Activated CD8-positive, alpha-beta memory T cell treated with anti-CD3 and anti-CD28 coated beads, Interleukin-2, amount 10 ng/mL, durations not matched to agents 7 days and 5 days (primary cell): ENCODE measurements around the gene FAM193A. TPM values are rescaled to one million over a fixed set of nuclear protein-coding genes. Genes with fewer than 3 reads are reported as not detected.

Experiments
- ATAC-seq: fragments of 150-1000 bp; cut with Tn5 transposase; one replicate; pipeline ENCODE4 v1.10.0; 2021; ENCODE audit warnings: moderate library complexity
- CTCF ChIA-PET: fragments of 350-600 bp; sonication (Branson Sonifier 250); formaldehyde crosslinking; loops from one replicate; lab custom pipeline; 2021; ENCODE audit warnings: antibody characterized with exemption; lab: Charles Lee
- DNase-seq: peaks from one replicate; pipeline ENCODE4 v3.0.0-alpha.2; 2020
- H3K27ac Mint-ChIP-seq: one replicate; pipeline ENCODE4 v1.8.0; 2021; ENCODE audit warnings: mild to moderate bottlenecking, mixed read lengths
- H3K27me3 Mint-ChIP-seq: one replicate; pipeline ENCODE4 v1.8.0; 2021; ENCODE audit warnings: mixed read lengths
- H3K36me3 Mint-ChIP-seq: one replicate; pipeline ENCODE4 v1.8.0; 2021; ENCODE audit warnings: mild to moderate bottlenecking, mixed read lengths
- H3K4me1 Mint-ChIP-seq: one replicate; pipeline ENCODE4 v1.8.0; 2021; ENCODE audit warnings: mixed read lengths
- H3K4me3 Mint-ChIP-seq: one replicate; pipeline ENCODE4 v1.8.0; 2021; ENCODE audit warnings: mild to moderate bottlenecking, moderate library complexity, mixed read lengths
- H3K9me3 Mint-ChIP-seq: one replicate; pipeline ENCODE4 v1.8.0; 2022; ENCODE audit warnings: low read depth, mixed read lengths
- total RNA-seq, 2 experiments: library from RNA; stranded (reverse); gene quantifications; one replicate each; pipeline ENCODE4 v1.2.3, GENCODE V29; 2021

FAM193A gene
- total RNA-seq, 2 experiments from 2014 or later: 30.0 to 37.9 TPM

DNA sequence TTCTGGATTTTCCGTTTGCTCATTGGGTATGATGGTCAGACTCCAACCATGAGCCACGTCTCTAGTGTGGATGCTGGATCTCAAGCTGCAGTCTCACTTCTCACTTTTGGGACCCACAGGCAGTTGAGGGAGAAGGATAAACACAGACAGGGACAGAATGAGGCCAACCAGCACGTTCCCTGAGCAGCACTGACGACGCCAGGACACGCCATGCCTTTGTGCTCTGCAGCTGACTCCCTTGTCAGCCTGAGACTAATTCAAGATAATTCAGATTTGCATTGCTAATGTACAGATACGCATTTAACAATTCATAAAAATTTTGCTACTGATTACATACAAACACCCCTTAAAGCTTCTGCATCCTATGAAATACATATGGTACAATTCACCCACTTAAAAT lies 106.5 kb downstream of the FAM193A start:
- H3K9me3 Mint-ChIP-seq: no peaks in the 10 kb centered on the region
- no peak overlapping the region for H3K4me3 Mint-ChIP-seq
- H3K27me3 Mint-ChIP-seq: no peaks in the 10 kb centered on the region
- CTCF ChIA-PET: no interaction called here
- no peaks in the 10 kb centered on the region for H3K4me1 Mint-ChIP-seq
- no peak overlapping the region for H3K27ac Mint-ChIP-seq
- DNase-seq: no peak
- H3K36me3 Mint-ChIP-seq: peaks cover 30% of the 10 kb centered on the region
- ATAC-seq: no peak

DNA sequence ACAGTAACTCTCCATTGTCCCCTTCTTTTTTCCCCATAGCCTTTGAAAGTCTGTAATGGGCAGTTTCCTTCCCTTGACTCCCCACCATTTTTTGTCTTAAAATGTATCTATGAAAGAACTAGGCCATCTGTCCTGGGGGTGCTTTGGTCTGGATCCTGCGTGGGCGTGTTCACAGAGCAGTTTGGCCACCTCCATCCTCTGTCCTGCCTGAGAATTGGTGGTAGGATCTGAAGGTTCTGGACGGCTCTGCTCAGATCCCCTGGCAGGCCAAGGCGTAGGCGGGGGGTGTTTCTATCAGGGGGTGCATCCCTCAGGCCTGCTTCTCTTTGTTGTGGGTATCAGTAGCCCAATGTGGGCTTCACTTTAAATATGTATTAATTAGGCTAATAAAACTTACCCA lies 107.1 kb downstream of the FAM193A start:
- H3K4me3 Mint-ChIP-seq: no peak overlapping the region
- peaks cover 36% of the 10 kb centered on the region for H3K36me3 Mint-ChIP-seq
- H3K27me3 Mint-ChIP-seq: no peaks in the 10 kb centered on the region
- ATAC-seq (no peak), DNase-seq (no peak)
- CTCF ChIA-PET: no interaction called here
- no peaks in the 10 kb centered on the region for H3K4me1 Mint-ChIP-seq
- no peaks in the 10 kb centered on the region for H3K9me3 Mint-ChIP-seq
- H3K27ac Mint-ChIP-seq: no peak overlapping the region

DNA sequence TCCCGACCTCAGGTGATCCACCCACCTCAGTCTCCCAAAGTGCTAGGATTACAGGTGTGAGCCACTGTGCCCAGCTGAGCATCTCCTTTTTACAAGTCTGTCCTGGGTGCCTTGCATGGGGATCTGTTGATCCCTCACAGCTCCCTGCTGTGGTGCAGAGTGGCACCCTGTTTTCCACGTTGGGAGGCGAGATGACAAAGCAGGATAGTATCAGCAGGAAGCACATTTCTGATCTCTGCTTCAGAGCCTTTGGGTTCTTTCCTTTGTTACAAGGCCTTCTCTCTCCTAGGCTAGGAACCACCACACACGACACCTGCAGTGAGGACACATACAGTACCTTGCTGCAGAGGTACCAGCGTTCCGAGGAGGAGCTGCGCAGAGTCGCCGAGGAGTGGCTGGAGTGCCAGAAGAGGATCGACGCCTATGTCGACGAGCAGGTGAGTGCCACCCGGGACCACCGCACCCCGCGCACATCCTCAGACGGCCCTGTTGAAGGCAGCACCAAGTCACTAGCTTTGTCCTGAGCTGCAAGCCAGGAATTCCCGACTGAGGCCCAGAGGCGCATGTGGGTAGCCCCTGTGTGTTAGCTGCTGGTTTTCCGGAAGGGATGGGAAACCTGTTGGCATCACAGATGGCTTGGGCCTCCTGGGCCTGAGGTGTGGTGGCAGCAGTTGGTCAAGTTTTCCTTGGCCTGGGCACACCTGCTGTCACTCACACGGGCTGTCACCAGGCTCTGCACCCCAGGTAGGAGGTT lies 110.1 kb downstream of the FAM193A start:
- no peak for ATAC-seq
- Mint-ChIP-seq H3K27ac (no peak overlapping the region), H3K27me3 (no peaks in the 10 kb centered on the region), H3K4me3 (no peak overlapping the region), H3K4me1 (peaks cover 4% of the 10 kb centered on the region), H3K9me3 (no peaks in the 10 kb centered on the region), H3K36me3 (peaks cover 42% of the 10 kb centered on the region)
- DNase-seq: no peak
- CTCF ChIA-PET: interaction anchor here (0.6 kb wide), 1 partner anchor 45 kb away, joined by 4 read pairs; no protein-coding TSS in a partner anchor

DNA sequence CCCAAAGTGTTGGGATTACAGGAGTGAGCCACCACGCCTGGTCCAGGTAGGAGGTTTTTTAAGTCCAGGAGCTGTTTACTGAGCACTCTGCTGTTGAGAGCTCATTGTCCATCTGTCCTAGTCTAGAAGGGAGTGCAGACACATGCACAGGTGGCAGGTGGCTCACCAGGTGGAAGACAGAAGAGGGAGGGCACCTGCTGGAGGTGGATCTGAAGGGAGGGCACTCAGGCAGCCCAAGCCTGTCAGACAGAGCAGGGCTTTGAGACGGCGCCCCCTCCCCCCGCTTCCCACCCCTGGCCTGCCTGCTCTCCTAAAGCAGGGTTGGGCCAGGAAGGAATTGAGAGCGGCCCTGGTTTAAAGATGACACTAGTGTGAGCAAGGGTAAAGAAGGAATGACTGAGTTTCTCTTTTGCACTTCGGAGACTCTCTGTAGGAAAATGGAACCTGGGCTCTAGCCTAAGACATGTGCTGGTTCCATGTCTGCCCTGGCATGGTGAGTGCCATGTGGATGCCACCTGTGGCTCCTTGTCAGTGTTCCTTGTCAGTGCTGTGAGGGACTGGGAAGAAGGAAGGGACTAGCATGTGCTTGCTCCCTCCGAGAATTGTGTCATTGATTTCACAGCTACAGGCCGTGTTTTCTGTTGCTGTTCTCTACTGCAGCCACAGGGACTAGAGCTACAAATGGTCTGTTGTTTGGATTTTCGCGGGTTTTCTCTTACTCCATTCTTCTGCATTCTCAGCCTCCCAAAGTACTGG lies 111.1 kb downstream of the FAM193A start:
- peaks cover 14% of the 10 kb centered on the region for H3K4me1 Mint-ChIP-seq
- CTCF ChIA-PET: interaction anchor here (0.6 kb wide), 1 partner anchor 44 kb away, joined by 4 read pairs; no protein-coding TSS in a partner anchor
- H3K27me3 Mint-ChIP-seq: no peaks in the 10 kb centered on the region
- ATAC-seq (no peak), DNase-seq (no peak)
- H3K4me3 Mint-ChIP-seq: no peak overlapping the region
- H3K9me3 Mint-ChIP-seq: no peaks in the 10 kb centered on the region
- H3K36me3 Mint-ChIP-seq: peaks cover 47% of the 10 kb centered on the region
- H3K27ac Mint-ChIP-seq: no peak overlapping the region

DNA sequence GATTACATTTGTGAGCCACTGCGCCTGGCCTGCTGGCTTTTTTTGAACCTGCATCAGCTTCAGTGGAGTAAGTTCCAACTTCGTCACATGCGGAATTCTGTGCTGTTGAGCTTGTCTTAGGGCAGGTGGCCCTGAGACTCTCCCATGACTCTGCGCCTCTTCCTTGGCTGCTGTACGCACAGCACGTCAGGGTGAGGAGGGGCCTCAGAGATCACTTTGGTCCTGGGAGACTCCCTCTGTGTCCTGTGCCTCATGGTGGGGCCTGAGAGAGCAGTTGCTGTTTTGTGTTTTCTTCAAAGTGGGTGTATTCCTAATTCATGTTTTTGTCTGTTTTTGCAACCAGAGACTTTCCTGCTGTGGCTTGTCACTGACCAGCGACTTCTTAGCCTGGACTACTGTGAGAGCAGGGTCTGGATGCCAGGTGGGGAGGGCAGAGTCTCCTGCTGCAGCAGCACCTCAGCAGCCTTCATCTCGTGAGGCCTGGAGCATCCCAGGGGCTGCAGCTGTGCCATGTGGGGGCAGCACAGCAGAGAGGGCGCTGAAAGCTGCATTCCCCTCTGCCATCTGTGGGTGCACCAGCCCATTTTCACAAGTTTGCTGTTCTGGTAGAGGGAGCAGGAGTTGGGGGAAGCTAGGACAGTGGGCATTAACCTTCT lies 111.8 kb downstream of the FAM193A start:
- Mint-ChIP-seq H3K36me3 (peaks cover 48% of the 10 kb centered on the region), H3K9me3 (no peaks in the 10 kb centered on the region), H3K4me3 (no peak overlapping the region), H3K27ac (peak overlapping the region; percentile 7), H3K4me1 (peaks cover 17% of the 10 kb centered on the region), H3K27me3 (no peaks in the 10 kb centered on the region)
- DNase-seq (no peak), ATAC-seq (no peak)
- CTCF ChIA-PET: no interaction called here

DNA sequence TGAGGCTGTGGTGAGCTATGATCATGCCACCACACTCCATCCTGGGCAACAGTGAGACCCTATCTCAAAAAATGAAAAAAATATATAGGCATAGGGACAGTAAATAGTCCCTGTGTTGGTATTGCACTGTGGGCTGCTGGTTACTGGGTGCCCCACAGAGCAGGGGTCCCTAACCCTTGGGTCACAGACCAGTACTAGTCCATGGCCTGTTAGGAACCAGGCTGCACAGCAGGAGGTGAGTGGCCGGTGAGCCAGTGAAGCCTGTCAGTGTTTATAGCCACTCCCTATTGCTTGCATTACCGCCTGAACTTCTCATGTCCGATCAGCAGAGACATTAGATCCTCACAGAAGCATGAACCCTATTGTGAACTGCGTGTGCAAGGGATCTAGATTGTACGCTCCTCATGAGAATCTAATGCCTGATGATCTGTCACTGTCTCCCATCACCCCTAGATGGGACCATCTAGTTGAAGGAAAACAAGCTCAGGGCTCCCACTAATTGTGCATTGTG lies 113.2 kb downstream of the FAM193A start:
- Mint-ChIP-seq H3K36me3 (peaks cover 48% of the 10 kb centered on the region), H3K4me1 (peaks cover 21% of the 10 kb centered on the region), H3K27me3 (no peaks in the 10 kb centered on the region), H3K4me3 (no peak overlapping the region), H3K27ac (no peak overlapping the region), H3K9me3 (no peaks in the 10 kb centered on the region)
- no peak for DNase-seq
- no peak for ATAC-seq
- CTCF ChIA-PET: no interaction called here

DNA sequence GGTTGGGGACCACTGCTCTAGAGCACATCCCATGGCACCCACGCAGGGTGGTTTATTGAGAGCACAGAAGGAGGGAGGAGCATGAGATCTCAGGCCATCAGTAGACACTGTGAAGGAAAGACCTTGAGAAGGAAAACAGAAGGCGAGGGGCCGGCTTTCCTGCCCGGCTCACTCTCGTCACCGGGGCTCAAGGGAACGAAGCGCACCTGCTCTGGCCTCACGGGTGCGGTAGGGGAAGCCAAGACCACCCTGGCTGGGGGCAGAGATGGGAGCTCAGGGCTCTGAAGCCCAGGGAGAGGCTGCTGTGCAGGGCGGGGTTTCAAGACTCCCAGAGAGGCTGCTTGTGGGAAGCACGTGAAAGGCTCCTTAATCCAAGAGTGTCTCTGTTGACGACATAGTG lies 113.8 kb downstream of the FAM193A start:
- Mint-ChIP-seq H3K36me3 (peaks cover 44% of the 10 kb centered on the region), H3K4me1 (peaks cover 21% of the 10 kb centered on the region), H3K27ac (no peak overlapping the region), H3K27me3 (no peaks in the 10 kb centered on the region), H3K9me3 (no peaks in the 10 kb centered on the region), H3K4me3 (no peak overlapping the region)
- ATAC-seq (no peak), DNase-seq (no peak)
- CTCF ChIA-PET: no interaction called here

DNA sequence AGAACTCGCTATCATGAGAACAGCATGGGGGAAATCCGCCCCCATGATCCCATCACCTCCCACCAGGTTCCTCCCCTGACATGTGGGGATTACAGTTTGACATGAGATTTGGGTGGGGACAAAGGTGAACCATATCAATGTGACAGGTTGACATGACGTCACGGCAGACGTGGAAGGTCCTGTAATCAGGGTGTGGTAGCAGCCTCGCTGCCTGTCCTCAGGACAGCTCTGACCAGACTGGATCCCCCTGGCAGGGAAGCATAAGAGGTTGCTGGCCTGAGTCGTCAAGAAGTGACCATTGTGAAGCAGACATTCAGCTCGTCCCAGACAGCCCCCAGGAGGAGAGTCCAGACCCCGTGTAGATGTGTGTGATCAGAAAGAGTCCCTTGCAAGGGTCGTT lies 115.1 kb downstream of the FAM193A start:
- Mint-ChIP-seq H3K27me3 (no peaks in the 10 kb centered on the region), H3K36me3 (peaks cover 41% of the 10 kb centered on the region), H3K9me3 (no peaks in the 10 kb centered on the region), H3K4me1 (peaks cover 21% of the 10 kb centered on the region), H3K4me3 (no peak overlapping the region), H3K27ac (no peak overlapping the region)
- ATAC-seq: no peak
- no peak for DNase-seq
- CTCF ChIA-PET: no interaction called here

DNA sequence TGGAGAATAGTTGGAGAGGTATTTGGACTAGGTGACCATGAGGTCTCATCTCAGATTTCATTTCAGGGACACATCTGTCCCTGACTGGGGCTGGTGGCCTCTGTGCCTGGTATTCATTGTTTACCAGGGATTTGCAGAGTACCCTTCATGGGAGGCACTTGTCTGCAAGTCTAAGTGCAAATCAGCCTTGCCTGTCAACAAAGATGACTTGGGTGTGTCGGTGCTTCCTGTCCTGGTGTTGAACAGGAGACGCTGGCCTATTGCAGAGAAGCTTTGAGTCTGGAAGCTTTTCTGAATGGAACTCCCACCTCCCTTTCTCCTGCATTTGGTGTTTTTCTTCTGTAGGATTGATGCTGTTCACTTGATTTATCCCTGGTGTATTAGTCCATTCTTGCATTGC lies 115.6 kb downstream of the FAM193A start:
- Mint-ChIP-seq H3K36me3 (peaks cover 40% of the 10 kb centered on the region), H3K9me3 (no peaks in the 10 kb centered on the region), H3K27ac (no peak overlapping the region), H3K27me3 (no peaks in the 10 kb centered on the region), H3K4me3 (no peak overlapping the region), H3K4me1 (peaks cover 21% of the 10 kb centered on the region)
- CTCF ChIA-PET: no interaction called here
- ATAC-seq (no peak), DNase-seq (no peak)

DNA sequence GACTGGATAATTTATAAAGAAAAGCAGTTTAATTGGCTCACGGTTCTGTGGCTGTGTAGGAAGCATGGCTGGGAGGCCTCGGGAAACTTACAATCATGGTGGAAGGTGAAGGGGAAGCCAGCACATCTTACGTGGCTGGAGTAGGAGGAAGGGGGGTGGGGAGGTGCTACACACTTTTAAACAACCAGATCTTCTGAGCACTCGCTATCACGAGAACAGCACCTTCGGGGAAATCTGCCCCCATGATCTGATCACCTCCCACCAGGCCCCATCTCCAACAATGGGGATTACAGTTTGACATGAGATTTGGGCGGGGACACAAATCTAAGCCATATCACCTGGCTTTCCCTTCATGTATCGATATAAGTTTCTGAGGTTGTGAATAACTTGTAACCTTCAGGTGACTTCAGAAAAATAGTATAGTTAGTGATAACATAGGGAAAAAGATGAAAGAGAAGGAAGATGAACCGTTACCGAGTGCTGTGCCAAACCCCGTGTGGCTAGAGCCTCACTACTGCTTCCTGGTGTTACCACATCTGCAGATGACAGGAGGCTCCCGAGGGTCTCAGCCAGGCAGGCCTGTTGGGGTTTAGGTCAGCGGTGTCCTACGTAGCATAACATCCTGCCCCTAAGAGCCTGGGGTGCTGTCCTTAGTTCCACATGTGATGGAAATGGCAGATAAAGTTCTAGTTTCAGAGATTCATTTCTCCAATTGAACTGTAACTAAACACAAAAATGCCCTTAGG lies 116.1 kb downstream of the FAM193A start:
- no peak for ATAC-seq

DNA sequence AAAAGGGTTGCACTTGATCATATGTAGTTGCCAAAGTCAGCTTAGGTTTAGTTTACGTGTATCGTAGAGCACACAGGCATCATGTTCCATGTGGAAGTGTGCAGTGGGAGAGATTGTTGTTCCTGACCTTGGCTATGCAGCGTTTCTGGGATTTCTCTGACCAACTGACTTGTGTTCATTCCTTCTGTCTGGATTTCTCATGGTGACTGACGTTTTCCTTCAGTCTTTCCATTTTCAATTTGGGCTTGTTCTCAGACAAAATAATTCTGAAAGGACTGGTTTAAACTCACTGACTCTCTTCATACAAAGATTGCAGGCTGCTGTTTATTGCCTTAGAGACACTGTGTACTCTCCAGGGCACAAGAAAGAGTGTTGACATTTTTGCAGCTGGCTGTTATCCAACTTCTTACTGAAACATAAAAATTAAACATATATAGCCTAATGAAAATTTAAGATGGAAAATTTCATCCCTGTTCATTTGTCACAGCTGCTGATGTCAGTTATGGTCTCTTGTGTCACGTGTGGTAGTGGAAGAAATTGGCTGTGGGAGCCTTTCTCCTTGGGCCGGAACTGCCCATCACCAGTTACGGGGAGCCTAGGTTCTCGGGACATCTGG lies 124.3 kb downstream of the FAM193A start:
- ATAC-seq: no peak
- Mint-ChIP-seq H3K27me3 (no peaks in the 10 kb centered on the region), H3K4me1 (peaks cover 4% of the 10 kb centered on the region), H3K4me3 (no peak overlapping the region), H3K9me3 (no peaks in the 10 kb centered on the region), H3K36me3 (peaks cover 32% of the 10 kb centered on the region), H3K27ac (no peak overlapping the region)
- DNase-seq: no peak
- CTCF ChIA-PET: no interaction called here

More for the DNA sequence above, 116.1 kb downstream of the FAM193A start:
- Mint-ChIP-seq H3K9me3 (no peaks in the 10 kb centered on the region), H3K27me3 (no peaks in the 10 kb centered on the region), H3K27ac (no peak overlapping the region), H3K4me1 (peaks cover 23% of the 10 kb centered on the region), H3K36me3 (peaks cover 37% of the 10 kb centered on the region), H3K4me3 (no peak overlapping the region)
- CTCF ChIA-PET: no interaction called here
- no peak for DNase-seq

DNA sequence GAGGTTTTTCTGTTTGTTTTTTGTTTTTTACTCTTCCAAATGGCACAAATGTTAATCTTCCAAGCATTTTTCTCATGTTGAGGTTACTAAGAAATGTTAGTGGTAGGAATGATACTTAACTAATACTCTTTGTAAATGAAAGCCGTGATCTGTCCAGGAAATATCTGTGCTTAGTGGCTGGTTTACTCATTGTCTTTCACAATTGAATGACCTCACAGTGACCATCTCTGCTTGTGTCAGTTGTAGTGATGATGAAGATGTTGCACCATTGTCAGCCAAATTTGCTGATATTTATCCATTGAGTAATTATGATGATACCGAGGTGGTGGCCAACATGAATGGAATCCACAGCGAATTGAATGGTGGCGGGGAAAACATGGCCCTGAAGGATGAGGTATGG lies 126.2 kb downstream of the FAM193A start:
- Mint-ChIP-seq H3K9me3 (no peaks in the 10 kb centered on the region), H3K27ac (no peak overlapping the region), H3K4me1 (peaks cover 19% of the 10 kb centered on the region), H3K36me3 (peaks cover 39% of the 10 kb centered on the region), H3K27me3 (no peaks in the 10 kb centered on the region), H3K4me3 (no peak overlapping the region)
- DNase-seq (no peak), ATAC-seq (no peak)
- CTCF ChIA-PET: no interaction called here

DNA sequence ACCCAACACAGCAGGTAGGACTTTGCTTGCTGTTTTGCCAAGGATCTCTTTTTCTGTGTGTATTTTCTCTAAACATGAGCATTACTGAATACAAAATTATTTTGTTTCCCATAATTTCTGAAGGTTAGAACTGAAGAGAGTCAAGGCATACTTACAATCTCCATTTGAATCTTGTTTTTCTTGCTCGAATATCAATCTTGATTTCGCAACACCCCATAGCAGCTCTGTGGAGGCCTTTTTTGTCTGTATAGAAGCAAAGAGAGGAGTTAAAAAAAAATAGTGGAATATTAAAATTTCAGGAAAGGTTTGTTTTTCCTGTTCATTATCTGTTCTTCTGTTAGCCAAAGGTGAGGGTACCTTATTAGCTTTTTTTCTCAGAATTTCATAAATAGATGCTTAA lies 126.8 kb downstream of the FAM193A start:
- no peaks in the 10 kb centered on the region for H3K27me3 Mint-ChIP-seq
- CTCF ChIA-PET: no interaction called here
- H3K27ac Mint-ChIP-seq: no peak overlapping the region
- no peaks in the 10 kb centered on the region for H3K9me3 Mint-ChIP-seq
- H3K4me1 Mint-ChIP-seq: peaks cover 22% of the 10 kb centered on the region
- H3K4me3 Mint-ChIP-seq: no peak overlapping the region
- peaks cover 38% of the 10 kb centered on the region for H3K36me3 Mint-ChIP-seq
- DNase-seq (no peak), ATAC-seq (no peak)
